PC-3 (cell line): Measurements from ENCODE around the gene ARSD. TPM values are rescaled to one million over a fixed set of nuclear protein-coding genes. Genes with fewer than 3 reads are reported as not detected.
"Not testable (repeated sequence)": the region's sequence is repeated elsewhere in the genome, so short reads cannot be mapped to it uniquely, and the experiment has no call there.

ENCODE experiments used
- ATAC-seq: fragments of 200-7000 bp; cut with Tn5 transposase; 2 replicates; pipeline ENCODE4 v1.9.1; 2020; ENCODE audit warnings: mild to moderate bottlenecking, moderate library complexity
- BruUV-seq: library from RNA; stranded (reverse); fragments of 400-500 nt; replicated peaks from 2 replicates; lab custom pipeline; 2021; lab: Mats Ljungman, UMichigan
- CTCF ChIA-PET: fragments of 300-600 bp; sonication (Branson Sonifier 250); formaldehyde crosslinking; loops from one replicate; lab custom pipeline; 2022; ENCODE audit warnings: antibody characterized with exemption; lab: Charles Lee
- POLR2A ChIA-PET: fragments of 300-600 bp; sonication (Branson Sonifier 250); formaldehyde crosslinking; loops from one replicate; lab custom pipeline; 2022; ENCODE audit warnings: antibody characterized with exemption; ENCODE audit not compliant: unreplicated experiment; lab: Charles Lee
- DNase-seq: peaks from one replicate; pipeline ENCODE4 v3.0.0-alpha.2; 2015
- H2AFZ ChIP-seq: fragments of 300-600 bp; sonication (generic); 2 replicates; pipeline ENCODE4 v1.6.0; 2016; ENCODE audit warnings: antibody characterized with exemption, low read length
- H3F3A ChIP-seq: fragments of 300-600 bp; sonication (generic); one replicate; pipeline ENCODE4 v1.6.0; 2017; ENCODE audit warnings: antibody characterized with exemption, low read length, control low read depth, mild to moderate bottlenecking; ENCODE audit not compliant: unreplicated experiment
- H3K27ac ChIP-seq: fragments of 300-600 bp; sonication (generic); 2 replicates; pipeline ENCODE4 v1.5.1; 2016; ENCODE audit warnings: mild to moderate bottlenecking, low read length
- H3K27me3 ChIP-seq: fragments of 300-600 bp; sonication (generic); 2 replicates; pipeline ENCODE4 v1.6.1; 2016; ENCODE audit warnings: low read length, mixed read lengths
- H3K36me3 ChIP-seq: fragments of 300-600 bp; sonication (generic); 2 replicates; pipeline ENCODE4 v1.6.1; 2016; ENCODE audit warnings: low read depth, mixed run types, low read length, mixed read lengths
- H3K4me1 ChIP-seq: fragments of 300-600 bp; sonication (generic); 2 replicates; pipeline ENCODE4 v1.5.1; 2016; ENCODE audit warnings: low read length; ENCODE audit not compliant: insufficient read depth
- H3K4me2 ChIP-seq: fragments of 300-600 bp; sonication (generic); 2 replicates; pipeline ENCODE4 v1.6.0; 2016; ENCODE audit warnings: low read length
- H3K4me3 ChIP-seq: fragments of 300-600 bp; sonication (generic); 2 replicates; pipeline ENCODE4 v1.5.1; 2016; ENCODE audit warnings: mild to moderate bottlenecking, low read length, mixed read lengths
- H3K79me2 ChIP-seq: fragments of 300-600 bp; sonication (generic); 2 replicates; pipeline ENCODE4 v1.6.1; 2017; ENCODE audit warnings: low read length, mixed read lengths
- H3K9ac ChIP-seq: fragments of 300-600 bp; sonication (generic); 2 replicates; pipeline ENCODE4 v1.6.0; 2016; ENCODE audit warnings: mild to moderate bottlenecking, low read length
- H3K9me2 ChIP-seq: fragments of 300-600 bp; sonication (generic); replicated peaks from 2 replicates; pipeline ENCODE4 v1.6.1; 2016; ENCODE audit warnings: mixed run types, low read length, mixed read lengths
- H3K9me3 ChIP-seq: fragments of 300-600 bp; sonication (generic); 2 replicates; pipeline ENCODE4 v1.6.1; 2016; ENCODE audit warnings: low read length, mixed read lengths
- H4K20me1 ChIP-seq: fragments of 300-600 bp; sonication (generic); 2 replicates; pipeline ENCODE4 v1.6.1; 2016; ENCODE audit warnings: low read length, mixed read lengths
- CTCF ChIP-seq: fragments of 300-600 bp; sonication (generic); conservative IDR thresholded peaks from 2 replicates; pipeline ENCODE4 v1.5.1; 2017; ENCODE audit warnings: antibody characterized with exemption, low read depth, mild to moderate bottlenecking, low read length
- EZH2 ChIP-seq: fragments of 300-600 bp; sonication (generic); IDR thresholded peaks from one replicate; pipeline ENCODE4 v1.6.1; 2017; ENCODE audit warnings: antibody characterized with exemption, mild to moderate bottlenecking, low read length; ENCODE audit not compliant: unreplicated experiment
- EZH2phosphoT487 ChIP-seq: fragments of 300-600 bp; sonication (generic); IDR thresholded peaks from 2 replicates; pipeline ENCODE4 v1.6.1; 2018; ENCODE audit warnings: mild to moderate bottlenecking, antibody characterized with exemption, low read length, borderline replicate concordance
- intact Hi-C: fragments of 100-400 bp; cut with micrococcal nuclease; formaldehyde crosslinking; loops from 2 replicates; pipeline ENCODE4 v1.9.0; 2023
- total RNA-seq: library from RNA; depleted of rRNA; stranded (reverse); fragments of >200 nt; gene quantifications from 2 replicates; pipeline ENCODE4 v1.2.3, GENCODE V29; 2014

The ARSD gene
- total RNA-seq, 1 experiment from 2014 or later, result 13.8 TPM

GRCh38 chrX:2897311-2897689, 31.8 kb downstream of the ARSD start:
- Histone ChIP-seq H3F3A (no peaks in the 10 kb centered on the region), H3K4me3 (peak overlapping the region; percentile 27; the same call in 1 of the 2 replicates), H3K9me3 (no peaks in the 10 kb centered on the region), H3K9ac (0 out of 2 replicates have a peak overlapping the region, but pooled peaks have one; percentile 15), H3K27ac (peak overlapping the region; percentile 46), H3K4me2 (peak overlapping the region; percentile 84), H4K20me1 (no peaks in the 10 kb centered on the region), H3K36me3 (no peaks in the 10 kb centered on the region), H2AFZ (peak overlapping the region; percentile 67; the same call in 1 of the 2 replicates), H3K27me3 (no peaks in the 10 kb centered on the region), H3K9me2 (no peaks in the 10 kb centered on the region), H3K4me1 (peaks cover 24% of the 10 kb centered on the region), H3K79me2 (no peaks in the 10 kb centered on the region)
- intact Hi-C loops, result no loop called here
- TF ChIP-seq EZH2, result no peak
- TF ChIP-seq CTCF, result no peak
- TF ChIP-seq EZH2phosphoT487, result no peak
- DNase-seq (peak; percentile 6), ATAC-seq (no peak)
- POLR2A ChIA-PET, result no interaction called here
- BruUV-seq, result no TSS peak
- CTCF ChIA-PET, result no interaction called here

- Histone ChIP-seq H3F3A (no peaks in the 10 kb centered on the region), H3K9ac (no peak overlapping the region), H3K4me2 (no peak overlapping the region), H3K9me2 (no peaks in the 10 kb centered on the region), H2AFZ (no peak overlapping the region), H4K20me1 (no peaks in the 10 kb centered on the region), H3K27ac (no peak overlapping the region), H3K4me1 (peaks cover 24% of the 10 kb centered on the region), H3K4me3 (no peak overlapping the region), H3K79me2 (no peaks in the 10 kb centered on the region), H3K36me3 (no peaks in the 10 kb centered on the region), H3K27me3 (no peaks in the 10 kb centered on the region), H3K9me3 (no peaks in the 10 kb centered on the region)
- no TSS peak for BruUV-seq
- CTCF ChIA-PET, result no interaction called here
- ATAC-seq (no peak), DNase-seq (peak; percentile 7)
- POLR2A ChIA-PET, result no interaction called here
- intact Hi-C loops, result no loop called here
- TF ChIP-seq EZH2phosphoT487 (no peak), EZH2 (no peak), CTCF (no peak)
Measured at GRCh38 chrX:2894885-2895292, 34.2 kb downstream of the ARSD start.

GRCh38 chrX:2892816-2893215, 36.3 kb downstream of the ARSD start:
- no peak for DNase-seq
- H3K9me3 ChIP-seq, result no peaks in the 10 kb centered on the region
- intact Hi-C loops, result no loop called here
- TF ChIP-seq CTCF, result no peak
- TF ChIP-seq EZH2, result no peak
- no peak for TF ChIP-seq EZH2phosphoT487
- H3K27me3 ChIP-seq, result no peaks in the 10 kb centered on the region
- H3K4me1 ChIP-seq, result peaks cover 7% of the 10 kb centered on the region
- ChIA-PET CTCF (interaction anchor here (0.6 kb wide), 1 partner anchor 740 kb away, joined by 3 read pairs; no protein-coding TSS in a partner anchor), POLR2A (no interaction called here)
- no peak overlapping the region for H3K9ac ChIP-seq
- no peak overlapping the region for H3K27ac ChIP-seq
- ATAC-seq, result no peak
- no peaks in the 10 kb centered on the region for H3K79me2 ChIP-seq
- BruUV-seq, result no TSS peak
- H3K4me3 ChIP-seq, result no peak overlapping the region
- no peaks in the 10 kb centered on the region for H4K20me1 ChIP-seq
- H3K4me2 ChIP-seq, result no peak overlapping the region
- H2AFZ ChIP-seq, result no peak overlapping the region
- no peaks in the 10 kb centered on the region for H3K36me3 ChIP-seq
- H3K9me2 ChIP-seq, result no peaks in the 10 kb centered on the region
- H3F3A ChIP-seq, result no peaks in the 10 kb centered on the region

- H3K4me2 ChIP-seq, DNase-seq, ATAC-seq, H3K36me3 ChIP-seq, H3K4me1 ChIP-seq, H3K27me3 ChIP-seq, H2AFZ ChIP-seq, H3K9me2 ChIP-seq, H4K20me1 ChIP-seq, intact Hi-C loops, BruUV-seq, H3K9me3 ChIP-seq, CTCF ChIA-PET, H3F3A ChIP-seq, POLR2A ChIA-PET, H3K27ac ChIP-seq, H3K9ac ChIP-seq, H3K4me3 ChIP-seq, H3K79me2 ChIP-seq: not testable (repeated sequence)
Measured at GRCh38 chrX:2890536-2891460, 38.3 kb downstream of the ARSD start.
